AG08395 (cell line): ENCODE measurements around the gene HIF3A.
"Not testable (repeated sequence)": the region's sequence is repeated elsewhere in the genome, so short reads cannot be mapped to it uniquely, and the experiment has no call there.

Source experiments
- DNase-seq: peaks from one replicate; pipeline ENCODE4 v3.0.0; 2012; ENCODE audit warnings: mixed read lengths, low spot score

Gene HIF3A

DNA sequence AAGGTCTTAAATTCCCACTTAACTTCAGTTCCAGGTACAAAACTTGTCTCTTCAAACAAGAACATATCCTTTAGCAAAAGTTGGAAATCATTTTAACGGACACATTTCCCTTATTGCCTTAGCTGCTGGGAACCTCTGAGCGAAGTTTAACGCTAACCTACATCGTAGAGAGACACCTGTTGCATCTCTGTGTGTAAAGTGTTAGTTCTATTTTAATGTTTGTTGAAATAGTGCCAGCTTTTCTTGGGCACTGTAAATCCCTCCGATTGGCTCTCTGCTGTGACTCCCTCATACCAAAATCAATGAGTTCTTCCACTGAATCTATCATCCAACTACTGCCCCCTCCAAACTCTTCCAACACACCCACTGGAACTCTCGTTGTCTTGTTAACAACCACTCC, 2.3 kb upstream of the HIF3A start:
- no peak for DNase-seq

- DNase-seq: no peak
These were observed 1.2 kb upstream of the HIF3A start for GRCh38 chr19:46295401-46296201.

DNA sequence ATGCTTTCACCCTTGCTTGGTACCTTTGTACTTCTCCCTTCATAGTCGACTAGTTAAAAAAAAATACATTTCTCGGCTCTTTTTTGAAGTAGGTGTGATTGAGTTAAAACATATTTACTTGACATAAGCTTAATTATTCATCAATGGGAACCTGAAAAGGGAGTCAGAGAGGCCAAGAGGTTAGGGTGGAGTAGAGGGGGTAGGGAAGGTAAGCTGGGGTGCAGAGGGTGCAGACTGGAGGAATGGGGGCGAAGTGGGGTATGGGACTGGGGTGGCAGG, 701 bp upstream of the HIF3A start:
- no peak for DNase-seq

- no peak for DNase-seq
These were observed 1.0 kb downstream of the HIF3A start for GRCh38 chr19:46297700-46298478.

- DNase-seq: no peak
These were observed 1.7 kb downstream of the HIF3A start for GRCh38 chr19:46298479-46299003.

DNA sequence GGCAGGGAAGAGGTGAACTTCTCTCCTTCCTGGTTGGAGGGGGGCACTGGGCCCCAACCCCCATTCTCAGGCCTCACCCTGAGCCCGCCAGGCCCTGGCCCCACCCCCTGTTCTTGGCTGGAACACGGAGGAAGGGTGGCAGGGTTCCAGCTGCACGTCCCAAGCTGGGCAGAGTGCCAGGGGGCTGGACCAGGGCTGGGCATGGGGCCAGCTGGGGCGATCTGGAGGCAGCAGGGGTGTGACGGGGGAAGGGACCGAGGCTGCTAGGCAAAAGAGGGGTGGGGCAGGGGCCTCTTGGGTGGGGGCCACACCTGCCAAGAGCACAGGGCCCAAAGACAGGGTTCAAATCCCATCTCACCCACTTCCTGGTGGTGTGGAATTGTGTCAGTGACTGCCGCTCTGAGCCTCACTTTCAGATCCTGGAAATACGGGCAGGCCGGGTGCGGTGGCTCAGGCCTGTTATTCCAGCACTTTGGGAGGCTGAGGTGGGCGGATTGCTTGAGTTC, 2.2 kb downstream of the HIF3A start:
- peak; percentile 84 for DNase-seq

GRCh38 chr19:46299695-46300094, 2.9 kb downstream of the HIF3A start:
- no peak for DNase-seq

DNA sequence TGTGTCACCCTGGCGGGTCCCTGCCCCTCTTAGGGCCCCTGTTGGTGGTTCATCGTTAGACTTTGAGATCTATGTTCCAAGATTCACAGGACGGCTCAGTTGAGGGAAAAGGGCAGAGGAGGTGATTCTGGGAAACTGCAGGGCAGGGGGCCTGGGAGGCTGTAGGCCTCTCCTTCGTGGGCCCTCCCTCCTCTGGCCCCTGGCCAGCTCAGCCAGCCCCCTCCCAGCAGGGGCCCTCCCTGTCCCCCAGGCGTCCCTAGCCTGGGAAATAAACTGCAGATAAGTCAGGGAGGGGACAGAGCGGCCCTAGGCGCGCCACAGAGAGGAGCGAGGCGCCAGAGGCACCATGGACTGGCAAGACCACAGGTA, 6.5 kb downstream of the HIF3A start:
- no peak for DNase-seq

DNA sequence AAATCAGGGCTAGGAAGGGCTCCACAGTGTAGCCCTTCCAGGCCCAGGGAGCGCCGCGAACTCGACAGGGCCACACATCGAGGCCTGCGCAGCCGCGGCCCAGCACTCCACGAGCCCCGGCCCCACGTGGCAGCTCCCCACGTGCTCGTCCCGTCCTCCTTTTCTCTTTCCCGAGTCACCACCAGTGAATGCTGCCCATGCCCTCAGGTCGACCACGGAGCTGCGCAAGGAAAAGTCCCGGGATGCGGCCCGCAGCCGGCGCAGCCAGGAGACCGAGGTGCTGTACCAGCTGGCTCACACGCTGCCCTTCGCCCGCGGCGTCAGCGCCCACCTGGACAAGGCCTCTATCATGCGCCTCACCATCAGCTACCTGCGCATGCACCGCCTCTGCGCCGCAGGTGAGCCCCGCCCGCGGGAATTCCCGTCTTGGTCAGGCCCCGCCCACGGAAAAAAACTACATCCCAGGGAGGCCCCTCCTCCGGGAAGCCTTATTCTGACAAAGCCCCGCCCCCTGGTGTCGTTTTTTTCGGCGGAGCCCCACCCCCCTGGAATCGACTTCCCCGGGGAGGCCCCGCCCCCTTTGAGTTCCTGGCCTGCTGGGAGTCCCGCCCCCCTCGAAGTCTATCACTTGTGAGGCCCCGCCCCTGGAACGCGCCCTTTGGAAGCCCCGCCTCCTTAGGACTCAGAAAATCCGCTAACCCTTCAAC, 7.0 kb downstream of the HIF3A start:
- DNase-seq: no peak

DNA sequence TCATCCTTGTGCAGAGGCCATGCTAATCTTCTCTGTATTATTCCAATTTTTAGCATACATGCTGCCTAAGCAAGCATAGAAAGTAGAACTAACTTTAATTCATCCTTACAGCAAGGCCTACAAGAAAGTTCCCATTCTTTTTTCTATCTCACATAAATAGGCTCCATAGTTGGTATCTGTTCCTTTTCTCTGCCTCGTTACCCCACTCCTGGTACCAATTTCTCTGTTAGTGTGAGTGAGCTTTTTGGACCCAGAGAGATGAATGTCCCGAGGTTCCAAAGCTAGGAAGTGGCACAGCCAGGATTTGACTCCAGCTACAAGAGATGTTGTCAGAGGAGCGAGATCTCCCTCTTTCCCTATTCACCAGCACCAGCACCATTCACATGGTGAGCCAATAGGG, 9.7 kb downstream of the HIF3A start:
- no peak for DNase-seq

GRCh38 chr19:46308510-46308909, 11.7 kb downstream of the HIF3A start:
- no peak for DNase-seq

DNA sequence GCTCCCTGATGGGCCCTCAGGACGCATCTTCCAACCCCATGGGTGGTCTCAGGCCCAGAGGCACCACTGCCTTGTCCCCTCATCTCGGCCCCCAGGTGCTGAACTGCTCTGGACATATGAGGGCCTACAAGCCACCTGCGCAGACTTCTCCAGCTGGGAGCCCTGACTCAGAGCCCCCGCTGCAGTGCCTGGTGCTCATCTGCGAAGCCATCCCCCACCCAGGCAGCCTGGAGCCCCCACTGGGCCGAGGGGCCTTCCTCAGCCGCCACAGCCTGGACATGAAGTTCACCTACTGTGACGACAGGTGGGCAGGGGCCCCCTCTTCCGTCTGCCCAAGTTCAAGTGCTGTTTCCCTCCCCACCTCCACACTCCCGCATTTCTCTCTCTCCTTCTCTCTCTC, 12.2 kb downstream of the HIF3A start:
- no peak for DNase-seq

DNA sequence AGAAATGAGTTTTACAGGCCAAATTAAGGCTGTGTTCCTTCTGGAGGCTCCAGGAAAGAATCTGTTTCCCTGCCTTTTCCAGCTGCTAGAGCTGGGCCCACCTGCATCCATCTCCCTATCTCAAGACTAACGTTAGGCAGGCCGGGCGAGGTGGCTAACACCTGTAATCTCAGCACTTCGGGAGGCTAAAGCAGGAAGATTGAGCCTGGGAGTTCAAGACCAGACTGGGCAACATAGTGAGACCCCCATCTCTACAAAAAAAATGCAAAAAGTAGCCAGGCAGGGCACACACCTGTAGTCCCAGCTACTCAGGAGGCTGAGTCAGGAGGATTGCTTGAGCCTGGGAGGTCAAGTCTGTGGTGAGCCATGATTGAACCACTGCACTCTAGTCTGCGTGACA, 14.6 kb downstream of the HIF3A start:
- DNase-seq: no peak

DNA sequence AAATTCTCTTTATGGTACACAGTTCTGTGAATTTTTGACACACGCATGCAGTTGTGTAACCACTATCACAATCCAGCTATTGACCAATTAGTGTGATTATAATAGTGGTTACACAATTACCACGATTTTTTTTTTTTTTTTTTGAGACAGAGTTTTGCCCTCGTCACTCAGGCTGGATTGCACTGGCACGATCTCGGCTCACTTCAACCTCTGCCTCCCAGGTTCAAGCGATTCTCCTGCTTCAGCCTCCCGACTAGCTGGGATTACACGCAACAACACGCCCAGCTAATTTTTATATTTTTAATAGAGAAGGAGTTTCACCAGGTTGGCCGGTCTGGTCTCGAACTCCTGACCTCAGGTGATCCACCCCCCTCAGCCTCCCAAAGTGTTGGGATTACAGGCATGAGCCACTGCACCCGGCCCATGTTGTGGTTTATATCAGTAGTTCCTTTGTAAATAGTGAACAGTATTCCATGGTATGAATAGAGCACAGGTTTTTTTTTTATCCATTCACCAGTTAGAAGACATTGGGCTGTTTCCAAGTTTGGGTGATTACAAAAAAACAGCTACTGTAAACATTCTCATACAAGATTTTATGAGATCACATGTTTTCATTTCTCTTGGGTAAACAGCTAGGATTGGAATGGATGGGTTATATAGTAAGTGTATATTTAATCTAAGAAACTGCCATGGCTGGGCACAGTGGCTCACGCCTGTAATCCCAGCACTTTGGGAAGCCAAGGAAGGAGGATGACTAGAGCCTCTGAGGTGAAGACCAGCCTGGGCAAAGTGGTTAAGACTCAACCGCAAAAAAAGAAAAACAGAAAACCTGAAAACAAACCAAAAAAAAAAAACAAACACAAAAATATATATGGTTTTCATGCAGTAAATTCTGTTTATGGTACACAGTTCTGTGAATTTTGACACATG, 17.0 kb downstream of the HIF3A start:
- not testable (repeated sequence) for DNase-seq

GRCh38 chr19:46317339-46317738, 20.5 kb downstream of the HIF3A start:
- no peak for DNase-seq

GRCh38 chr19:46319613-46320012, 22.8 kb downstream of the HIF3A start:
- DNase-seq: no peak

DNA sequence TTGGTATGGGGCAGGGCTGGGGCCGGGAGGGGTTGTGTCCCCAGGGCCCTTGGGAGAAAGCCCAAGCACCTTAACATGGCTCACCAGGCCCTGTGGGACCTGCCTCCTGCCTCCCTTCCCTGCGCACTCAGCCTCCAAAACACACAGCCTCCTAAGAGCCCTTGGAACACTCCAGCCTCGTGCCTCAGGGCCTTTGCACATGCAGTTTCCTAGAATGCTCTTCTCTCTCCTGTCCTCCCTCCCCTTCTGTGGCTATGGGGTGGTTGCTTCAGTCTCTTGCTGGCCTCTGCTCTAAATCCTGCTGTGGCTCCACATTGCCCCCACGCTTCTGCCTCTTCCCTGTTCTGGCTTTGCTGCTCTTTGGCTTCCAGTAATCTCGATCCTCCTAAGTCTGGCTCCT, 23.7 kb downstream of the HIF3A start:
- DNase-seq: no peak

DNA sequence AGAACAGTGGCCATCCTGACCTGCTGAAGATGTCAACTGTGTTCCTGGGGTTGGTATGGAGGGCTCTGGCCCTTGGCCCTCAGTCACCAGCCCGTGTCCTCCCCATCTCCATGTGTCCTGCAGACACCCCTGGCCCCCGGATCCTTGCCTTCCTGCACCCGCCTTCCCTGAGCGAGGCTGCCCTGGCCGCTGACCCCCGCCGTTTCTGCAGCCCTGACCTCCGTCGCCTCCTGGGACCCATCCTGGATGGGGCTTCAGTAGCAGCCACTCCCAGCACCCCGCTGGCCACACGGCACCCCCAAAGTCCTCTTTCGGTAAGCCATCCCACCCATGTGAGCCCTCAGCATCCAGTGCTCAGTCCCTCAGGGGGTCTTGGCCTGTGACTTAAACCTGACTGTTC, 24.8 kb downstream of the HIF3A start:
- no peak for DNase-seq

GRCh38 chr19:46323227-46323626, 26.4 kb downstream of the HIF3A start:
- not testable (repeated sequence) for DNase-seq

DNA sequence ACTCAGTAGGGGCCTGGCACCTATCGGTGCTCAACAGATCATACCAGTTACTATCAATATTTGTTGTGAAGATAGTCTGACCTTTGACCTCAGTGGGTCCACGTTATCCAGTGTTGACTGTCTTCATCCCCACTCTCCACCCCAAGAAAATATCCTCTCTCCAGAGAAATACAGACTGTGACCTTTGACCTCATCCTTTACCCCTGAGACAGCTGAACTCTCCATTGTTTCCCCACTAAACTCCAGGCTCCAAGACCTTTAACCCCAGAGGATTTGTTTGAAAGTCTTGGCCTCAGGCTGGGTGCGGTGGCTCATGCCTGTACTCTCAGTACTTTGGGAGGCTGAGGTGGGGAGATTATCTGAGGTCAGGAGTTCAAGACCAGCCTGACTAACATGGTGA, 27.4 kb downstream of the HIF3A start:
- no peak for DNase-seq

- no peak for DNase-seq
These were observed 29.8 kb downstream of the HIF3A start for GRCh38 chr19:46326608-46327007.

- no peak for DNase-seq
These were observed 31.2 kb downstream of the HIF3A start for GRCh38 chr19:46328079-46328478.
